OCI-LY7 (cell line): ENCODE measurements around the gene ARIH2. TPM values are rescaled to one million over a fixed set of nuclear protein-coding genes. Genes with fewer than 3 reads are reported as not detected.

Source experiments
- BruUV-seq: library from RNA; stranded (reverse); fragments of 400-500 nt; replicated peaks from 2 replicates; lab custom pipeline; 2021; lab: Mats Ljungman, UMichigan
- CTCF ChIA-PET: fragments of 300-600 bp; sonication (Branson Sonifier 250); formaldehyde crosslinking; loops from one replicate; lab custom pipeline; 2022; ENCODE audit warnings: antibody characterized with exemption; ENCODE audit not compliant: unreplicated experiment; lab: Charles Lee
- POLR2A ChIA-PET: fragments of 300-600 bp; sonication (Branson Sonifier 250); formaldehyde crosslinking; loops from one replicate; lab custom pipeline; 2022; ENCODE audit warnings: antibody characterized with exemption; lab: Charles Lee
- DNase-seq: peaks from one replicate; pipeline ENCODE4 v3.0.0-alpha.2; 2015; ENCODE audit warnings: low spot score
- H2AFZ ChIP-seq: fragments of 200-600 bp; sonication (generic), shearing (Covaris generic); 2 replicates; pipeline ENCODE4 v1.6.1; 2014; ENCODE audit warnings: mild to moderate bottlenecking, antibody characterized with exemption, low read length, moderate library complexity
- H3K27ac ChIP-seq: fragments of 200-600 bp; sonication (generic); 2 replicates; pipeline ENCODE4 v1.5.1; 2014; ENCODE audit warnings: mixed run types, low read depth, mild to moderate bottlenecking, moderate library complexity, low read length, inconsistent platforms; ENCODE audit not compliant: poor library complexity, severe bottlenecking
- H3K36me3 ChIP-seq: fragments of 200-600 bp; sonication (generic); 2 replicates; pipeline ENCODE4 v1.6.1; 2014; ENCODE audit warnings: mild to moderate bottlenecking, antibody characterized with exemption, low read length, moderate library complexity, mixed read lengths; ENCODE audit not compliant: insufficient read depth
- H3K4me1 ChIP-seq: fragments of 200-600 bp; sonication (generic); 2 replicates; pipeline ENCODE4 v1.5.1; 2014; ENCODE audit warnings: mild to moderate bottlenecking, low read length; ENCODE audit not compliant: insufficient read depth, poor library complexity, severe bottlenecking
- H3K4me2 ChIP-seq: fragments of 200-600 bp; sonication (generic); 2 replicates; pipeline ENCODE4 v1.6.1; 2014; ENCODE audit warnings: mild to moderate bottlenecking, low read length
- H3K4me3 ChIP-seq: fragments of 200-600 bp; sonication (generic); 2 replicates; pipeline ENCODE4 v1.5.1; 2014; ENCODE audit warnings: mild to moderate bottlenecking, low read depth, low read length; ENCODE audit not compliant: poor library complexity, severe bottlenecking
- H3K79me2 ChIP-seq: fragments of 200-600 bp; sonication (generic); 2 replicates; pipeline ENCODE4 v1.6.1; 2016; ENCODE audit warnings: low read depth, mild to moderate bottlenecking, low read length, moderate library complexity, mixed read lengths; ENCODE audit not compliant: insufficient read depth
- H3K9me2 ChIP-seq: fragments of 200-600 bp; sonication (generic); 2 replicates; pipeline ENCODE4 v1.6.1; 2016; ENCODE audit warnings: mild to moderate bottlenecking, low read length, mixed read lengths; ENCODE audit not compliant: insufficient read depth
- H3K9me3 ChIP-seq: fragments of 200-600 bp; sonication (generic); 2 replicates; pipeline ENCODE4 v1.6.1; 2014; ENCODE audit warnings: mild to moderate bottlenecking, mixed run types, low read length, mixed read lengths
- H4K20me1 ChIP-seq: fragments of 200-600 bp; sonication (generic); 2 replicates; pipeline ENCODE4 v1.6.1; 2014; ENCODE audit warnings: mild to moderate bottlenecking, antibody characterized with exemption, low read length, moderate library complexity, mixed read lengths; ENCODE audit not compliant: insufficient read depth
- EZH2phosphoT487 ChIP-seq: fragments of 200-600 bp; sonication (generic); IDR thresholded peaks from 2 replicates; pipeline ENCODE4 v1.6.1; 2018; ENCODE audit warnings: low read depth, borderline replicate concordance, mild to moderate bottlenecking, mixed run types, antibody characterized with exemption, low read length, moderate library complexity, mixed read lengths
- intact Hi-C: fragments of 100-400 bp; cut with micrococcal nuclease; formaldehyde crosslinking; loops from one replicate; pipeline ENCODE4 v1.10.0; 2022; ENCODE audit not compliant: unreplicated experiment
- total RNA-seq, 2 experiments: library from RNA; depleted of rRNA in 1 of 2; stranded (reverse); fragments of >200 nt in 1 of 2; shearing (Covaris generic) in 1 of 2; gene quantifications; 2 replicates each; pipeline ENCODE4 v1.2.3, GENCODE V29; 2014 to 2022
- TF ChIP-seq, protein P1 (sequence below): fragments of 200-600 bp; sonication (generic); conservative IDR thresholded peaks from 2 replicates; pipeline ENCODE4 v1.5.1; 2014; ENCODE audit warnings: mild to moderate bottlenecking, antibody characterized with exemption, low read length, moderate library complexity, mixed read lengths

The ARIH2 gene
- total RNA-seq, 2 experiments from 2014 or later: 124 to 131 TPM

DNA sequence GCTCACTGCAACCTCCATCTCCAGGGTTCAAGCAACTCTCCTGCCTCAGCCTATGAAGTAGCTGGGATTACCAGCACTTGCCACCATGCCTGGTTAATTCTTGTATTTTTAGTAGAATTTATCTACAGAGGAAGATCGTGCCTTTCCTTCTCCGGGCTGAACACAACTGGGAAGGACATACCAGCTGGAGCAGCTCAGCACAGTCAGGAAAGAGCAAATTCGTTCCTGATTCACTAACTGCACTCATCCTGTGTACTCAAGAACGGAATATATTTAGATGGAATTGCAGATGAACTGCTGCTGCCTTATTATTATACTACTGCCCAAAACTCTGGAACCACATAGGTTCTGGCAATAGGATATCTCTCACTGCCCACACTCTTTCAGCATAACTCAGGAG is 44.3 kb downstream of the ARIH2 start:
- Histone ChIP-seq H3K9me2 (no peaks in the 10 kb centered on the region), H3K4me3 (no peak overlapping the region), H4K20me1 (no peaks in the 10 kb centered on the region), H3K9me3 (no peaks in the 10 kb centered on the region), H3K4me2 (no peak overlapping the region), H3K27ac (no peak overlapping the region), H3K36me3 (peaks cover 71% of the 10 kb centered on the region), H3K4me1 (no peaks in the 10 kb centered on the region), H3K79me2 (no peaks in the 10 kb centered on the region), H2AFZ (no peak overlapping the region)
- BruUV-seq: no TSS peak
- POLR2A ChIA-PET: no interaction called here
- no peak for DNase-seq
- TF ChIP-seq, protein P1, sequence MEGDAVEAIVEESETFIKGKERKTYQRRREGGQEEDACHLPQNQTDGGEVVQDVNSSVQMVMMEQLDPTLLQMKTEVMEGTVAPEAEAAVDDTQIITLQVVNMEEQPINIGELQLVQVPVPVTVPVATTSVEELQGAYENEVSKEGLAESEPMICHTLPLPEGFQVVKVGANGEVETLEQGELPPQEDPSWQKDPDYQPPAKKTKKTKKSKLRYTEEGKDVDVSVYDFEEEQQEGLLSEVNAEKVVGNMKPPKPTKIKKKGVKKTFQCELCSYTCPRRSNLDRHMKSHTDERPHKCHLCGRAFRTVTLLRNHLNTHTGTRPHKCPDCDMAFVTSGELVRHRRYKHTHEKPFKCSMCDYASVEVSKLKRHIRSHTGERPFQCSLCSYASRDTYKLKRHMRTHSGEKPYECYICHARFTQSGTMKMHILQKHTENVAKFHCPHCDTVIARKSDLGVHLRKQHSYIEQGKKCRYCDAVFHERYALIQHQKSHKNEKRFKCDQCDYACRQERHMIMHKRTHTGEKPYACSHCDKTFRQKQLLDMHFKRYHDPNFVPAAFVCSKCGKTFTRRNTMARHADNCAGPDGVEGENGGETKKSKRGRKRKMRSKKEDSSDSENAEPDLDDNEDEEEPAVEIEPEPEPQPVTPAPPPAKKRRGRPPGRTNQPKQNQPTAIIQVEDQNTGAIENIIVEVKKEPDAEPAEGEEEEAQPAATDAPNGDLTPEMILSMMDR: no peak
- no peak for TF ChIP-seq EZH2phosphoT487
- CTCF ChIA-PET: no interaction called here
- intact Hi-C loops: no loop called here

DNA sequence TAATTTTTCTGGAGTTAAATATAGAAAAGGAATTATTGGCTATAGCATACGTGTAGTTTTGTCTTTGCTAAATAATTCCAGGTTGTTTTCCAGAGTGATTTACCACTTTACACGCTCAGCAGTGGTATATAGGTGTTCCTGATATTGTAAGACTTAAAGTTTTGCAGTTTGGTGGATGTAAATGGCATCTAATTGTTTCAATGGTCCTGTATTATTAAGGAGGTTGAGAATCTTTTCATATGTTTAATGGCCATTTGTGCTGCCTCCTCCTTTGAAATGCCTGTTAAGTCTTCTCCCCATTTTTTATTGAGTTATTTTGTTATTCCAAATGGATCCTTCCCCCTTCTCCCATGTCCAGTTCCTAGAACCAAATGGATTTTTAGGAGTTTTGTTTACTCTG is 44.9 kb downstream of the ARIH2 start:
- H3K4me2 ChIP-seq: no peak overlapping the region
- H4K20me1 ChIP-seq: no peaks in the 10 kb centered on the region
- no peak for TF ChIP-seq EZH2phosphoT487
- TF ChIP-seq, protein P1: no peak
- H3K9me2 ChIP-seq: no peaks in the 10 kb centered on the region
- H3K9me3 ChIP-seq: no peaks in the 10 kb centered on the region
- DNase-seq: no peak
- H3K36me3 ChIP-seq: peaks cover 71% of the 10 kb centered on the region
- intact Hi-C loops: no loop called here
- no peak overlapping the region for H2AFZ ChIP-seq
- no peak overlapping the region for H3K4me3 ChIP-seq
- ChIA-PET POLR2A (interaction anchor here (1.3 kb wide), 1 partner anchor 26 kb away, joined by 6 read pairs; the partner anchor contains the start of gene P4HTM), CTCF (no interaction called here)
- H3K4me1 ChIP-seq: no peaks in the 10 kb centered on the region
- H3K27ac ChIP-seq: no peak overlapping the region
- no TSS peak for BruUV-seq
- H3K79me2 ChIP-seq: no peaks in the 10 kb centered on the region

DNA sequence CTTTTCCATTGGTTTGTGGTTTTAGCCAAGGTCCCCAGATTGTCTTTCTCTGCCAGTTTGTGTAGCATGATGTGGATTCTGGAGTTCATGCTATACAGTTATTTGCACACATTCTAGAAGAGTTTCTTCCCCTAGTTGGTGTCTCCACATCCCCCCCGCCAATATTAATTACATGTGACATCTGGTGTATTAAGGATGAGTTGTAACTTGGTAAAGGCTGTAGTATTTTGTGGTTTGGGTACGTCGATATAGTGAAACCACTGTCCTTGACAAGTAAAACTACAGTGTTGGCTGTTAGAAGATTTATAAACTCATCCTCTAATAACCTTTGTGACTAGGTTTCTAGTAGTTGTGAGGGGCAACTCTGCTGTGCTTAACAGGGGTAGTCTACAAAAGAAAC is 47.7 kb downstream of the ARIH2 start:
- no TSS peak for BruUV-seq
- Histone ChIP-seq H3K9me2 (no peaks in the 10 kb centered on the region), H3K36me3 (peaks cover 89% of the 10 kb centered on the region), H3K4me3 (no peak overlapping the region), H3K27ac (no peak overlapping the region), H3K79me2 (no peaks in the 10 kb centered on the region), H3K4me1 (no peaks in the 10 kb centered on the region), H3K9me3 (no peaks in the 10 kb centered on the region), H4K20me1 (no peaks in the 10 kb centered on the region), H2AFZ (no peak overlapping the region), H3K4me2 (no peak overlapping the region)
- ChIA-PET CTCF (no interaction called here), POLR2A (interaction anchor here (0.5 kb wide), 1 partner anchor 79 kb away, joined by 3 read pairs; no protein-coding TSS in a partner anchor)
- TF ChIP-seq EZH2phosphoT487: no peak
- TF ChIP-seq, protein P1: no peak
- intact Hi-C loops: no loop called here
- DNase-seq: no peak
